Body of pancreas (tissue), 4 donors: Measurements from ENCODE around the gene S100A11.
"Not testable (repeated sequence)": the region's sequence is repeated elsewhere in the genome, so short reads cannot be mapped to it uniquely, and the experiment has no call there.

Experiments used
- CTCF ChIP-seq, 7 experiments: fragments of 450-650 bp in 4 of 7; fragments of 200-600 bp in 3 of 7; sonication (generic) in 3 of 7; IDR thresholded peaks; one replicate each; pipeline ENCODE4 v1.5.1; 2016 to 2019; ENCODE audit warnings: antibody characterized with exemption in 7 of 7
- POLR2A ChIP-seq, 3 donors: fragments of 450-650 bp; IDR thresholded peaks; one replicate each; pipeline ENCODE4 v1.6.1; 2016; ENCODE audit warnings: antibody characterized with exemption in 3 of 3, mild to moderate bottlenecking in 2 of 3

DNA sequence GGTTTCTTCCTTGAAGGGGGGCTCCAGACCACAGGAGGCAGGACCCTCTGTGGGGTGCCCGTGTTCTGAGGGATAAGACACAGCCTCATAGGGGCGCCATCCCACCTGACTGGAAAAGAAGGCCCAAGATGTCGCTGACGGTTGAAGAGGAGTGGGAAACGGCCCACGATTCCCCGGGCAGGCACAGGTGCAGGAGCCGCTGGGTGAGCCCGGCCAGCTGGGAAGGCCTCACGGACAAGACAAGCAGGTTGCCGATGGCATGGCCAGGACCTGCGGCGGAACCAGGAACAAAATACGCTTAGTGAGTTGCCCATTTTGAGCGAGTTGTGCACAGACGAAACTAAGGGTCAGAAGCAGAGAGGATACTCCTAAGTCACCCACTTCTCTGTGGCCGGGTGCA, 43.7 kb upstream of the S100A11 start:
- not testable (repeated sequence) for TF ChIP-seq CTCF, POLR2A (IDR thresholded peaks at IDR 0.05)
